Cardiac fibroblast (primary cell): ENCODE measurements around the gene UBE2H.
A peak's percentile ranks its signal among the peaks of the same experiment; 100 is the strongest.

Source experiments
- DNase-seq, 2 donors: peaks; one replicate each; pipeline versions ENCODE4 v3.0.0 to v3.0.0-alpha.2; 2010; ENCODE audit warnings: low read depth in 2 of 2
- H3K4me3 ChIP-seq, 2 donors: replicated peaks in 1 of 2; 1 replicate in 1 of 2; 2 replicates in 1 of 2; pipeline ENCODE4 v1.5.1; 2011; ENCODE audit warnings: low read depth in 2 of 2, low read length in 2 of 2, mild to moderate bottlenecking in 2 of 2, moderate library complexity in 1 of 2
- CTCF ChIP-seq: IDR thresholded peaks from one replicate; pipeline ENCODE4 v1.5.1; 2011; ENCODE audit warnings: low read depth, mild to moderate bottlenecking, low read length, inconsistent platforms

UBE2H gene

GRCh38 chr7:129832701-129833227 lies 120.0 kb downstream of the UBE2H start:
- no peak for TF ChIP-seq CTCF
- no peak for DNase-seq
- H3K4me3 ChIP-seq = no peak overlapping the region

- no peak for TF ChIP-seq CTCF
- no peak for DNase-seq
- H3K4me3 ChIP-seq = no peak overlapping the region
Measured at GRCh38 chr7:129832282-129832681, 120.5 kb downstream of the UBE2H start.

- no peak overlapping the region for H3K4me3 ChIP-seq
- DNase-seq = peak; percentile 85 to 95
- TF ChIP-seq CTCF = no peak
Measured at GRCh38 chr7:129831424-129832058, 121.2 kb downstream of the UBE2H start.

GRCh38 chr7:129830949-129831348 lies 121.8 kb downstream of the UBE2H start:
- H3K4me3 ChIP-seq = no peak overlapping the region
- no peak for DNase-seq
- TF ChIP-seq CTCF = no peak

GRCh38 chr7:129829737-129830631 lies 122.8 kb downstream of the UBE2H start:
- peak; percentile 88 to 91 for DNase-seq
- peak overlapping the region in 1 of 2 donors; percentile 24 for H3K4me3 ChIP-seq

More at GRCh38 chr7:129829737-129830631, 122.8 kb downstream of the UBE2H start:
- peak; percentile 80 for TF ChIP-seq CTCF
